Stimulated activated CD8-positive, alpha-beta memory T cell treated with anti-CD3 and anti-CD28 coated beads, Interleukin-7, amount 100 ng/mL, for 24 hours (primary cell): ENCODE data around the gene SPEM1.
"Not testable (repeated sequence)": the region's sequence is repeated elsewhere in the genome, so short reads cannot be mapped to it uniquely, and the experiment has no call there.

ENCODE experiments used
- DNase-seq: peaks from one replicate; pipeline ENCODE4 v3.0.0-alpha.2; 2020; ENCODE audit warnings: low read depth

The SPEM1 gene

GRCh38 chr17:7441266-7441665, 21.1 kb downstream of the SPEM1 start:
- no peak for DNase-seq

- no peak for DNase-seq
Observed at GRCh38 chr17:7442142-7442541, 22.0 kb downstream of the SPEM1 start.

GRCh38 chr17:7443499-7444485, 23.7 kb downstream of the SPEM1 start:
- no peak for DNase-seq

- DNase-seq = no peak
Observed at GRCh38 chr17:7444682-7445618, 24.8 kb downstream of the SPEM1 start, which contains the start of gene CHRNB1. Gene CHRNB1, plus strand, starts transcription at chr17:7445061. Its CDS starts 67 bp downstream, at chr17:7445128.

GRCh38 chr17:7445619-7445968, 25.5 kb downstream of the SPEM1 start:
- no peak for DNase-seq

- DNase-seq = no peak
Observed at GRCh38 chr17:7448461-7448860, 28.3 kb downstream of the SPEM1 start.

GRCh38 chr17:7459961-7460545, 39.9 kb downstream of the SPEM1 start:
- DNase-seq = no peak

- no peak for DNase-seq
Observed at GRCh38 chr17:7460850-7461660, 40.9 kb downstream of the SPEM1 start.

GRCh38 chr17:7462474-7463371, 42.6 kb downstream of the SPEM1 start:
- DNase-seq = no peak

- no peak for DNase-seq
Observed at GRCh38 chr17:7463372-7463846, 43.3 kb downstream of the SPEM1 start.

- DNase-seq = no peak
Observed at GRCh38 chr17:7464081-7464480, 44.0 kb downstream of the SPEM1 start.

- no peak for DNase-seq
Observed at GRCh38 chr17:7465597-7466275, 45.6 kb downstream of the SPEM1 start.

GRCh38 chr17:7466318-7466638, 46.2 kb downstream of the SPEM1 start:
- DNase-seq = no peak

GRCh38 chr17:7466639-7467341, 46.7 kb downstream of the SPEM1 start:
- DNase-seq = no peak

- no peak for DNase-seq
Observed at GRCh38 chr17:7467498-7467897, 47.4 kb downstream of the SPEM1 start.

- DNase-seq = no peak
Observed at GRCh38 chr17:7468290-7468689, 48.2 kb downstream of the SPEM1 start.

- DNase-seq = no peak
Observed at GRCh38 chr17:7468804-7469389, 48.8 kb downstream of the SPEM1 start.

GRCh38 chr17:7469843-7470242, 49.7 kb downstream of the SPEM1 start:
- DNase-seq = not testable (repeated sequence)
